ENCODE data around the gene HLA-DMB.

The HLA-DMB gene

DNA sequence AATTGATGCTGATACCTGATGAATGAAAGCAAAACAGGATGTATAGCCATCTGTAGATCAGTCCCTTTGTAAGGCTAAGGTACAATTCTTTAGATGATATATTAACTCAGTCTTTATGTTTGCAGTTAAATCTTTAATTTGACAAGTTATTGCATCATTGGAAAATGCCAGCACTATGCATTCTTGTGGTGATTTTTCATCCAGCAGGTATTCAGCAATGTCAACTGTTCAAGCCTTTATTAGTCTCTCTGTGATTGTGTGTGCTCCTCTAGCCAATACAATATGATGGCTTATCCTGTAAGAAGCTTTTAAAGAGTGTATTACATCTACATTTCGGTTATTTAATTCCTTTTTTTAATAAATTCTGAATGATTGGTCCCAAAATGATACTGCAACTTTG, 34.3 kb downstream of the HLA-DMB start:
- peak; percentile 82 for DNase-seq (ENCODE audit: low read depth)

GRCh38 chr6:32905078-32905477, 35.8 kb downstream of the HLA-DMB start:
- peak; percentile 53 for DNase-seq (ENCODE audit: low read depth)

DNA sequence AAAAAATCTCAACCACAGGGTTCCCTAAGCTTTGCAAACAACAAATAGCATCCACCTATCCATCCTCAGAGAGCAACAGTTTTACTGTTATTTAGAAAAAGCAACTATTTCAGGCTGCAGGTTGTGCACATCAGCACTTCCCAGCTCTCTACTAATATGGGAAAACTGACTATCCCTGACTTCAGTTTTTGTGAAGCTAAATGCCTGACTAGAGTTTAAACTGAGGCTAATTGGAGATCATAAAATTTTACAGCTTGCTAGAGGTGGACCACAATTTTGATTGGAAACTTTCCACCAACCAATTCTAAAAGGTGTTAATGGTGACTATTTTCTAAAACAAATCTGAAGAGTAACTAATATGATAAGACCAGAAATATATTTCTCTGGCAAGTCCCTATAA, 36.9 kb downstream of the HLA-DMB start:
- no peak for DNase-seq (ENCODE audit: low read depth)

DNA sequence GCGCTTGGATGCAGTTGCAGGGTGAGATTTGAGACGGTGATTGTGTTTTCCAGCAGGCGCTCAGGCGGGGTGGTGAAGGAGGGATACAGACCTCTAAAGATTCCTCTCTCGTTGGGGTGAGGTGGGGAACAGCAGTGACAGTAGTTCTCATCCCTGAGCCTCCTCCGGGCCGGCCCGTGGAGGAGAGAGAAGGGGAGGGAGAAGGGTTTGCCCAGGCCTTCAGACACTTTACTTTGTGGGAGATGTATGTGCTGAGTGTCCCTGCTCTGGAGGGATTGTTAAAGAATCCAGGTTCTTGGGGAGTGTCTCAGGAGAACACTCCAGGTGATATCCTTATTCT, 45.9 kb downstream of the HLA-DMB start:
- DNase-seq (ENCODE audit: low read depth): no peak

DNA sequence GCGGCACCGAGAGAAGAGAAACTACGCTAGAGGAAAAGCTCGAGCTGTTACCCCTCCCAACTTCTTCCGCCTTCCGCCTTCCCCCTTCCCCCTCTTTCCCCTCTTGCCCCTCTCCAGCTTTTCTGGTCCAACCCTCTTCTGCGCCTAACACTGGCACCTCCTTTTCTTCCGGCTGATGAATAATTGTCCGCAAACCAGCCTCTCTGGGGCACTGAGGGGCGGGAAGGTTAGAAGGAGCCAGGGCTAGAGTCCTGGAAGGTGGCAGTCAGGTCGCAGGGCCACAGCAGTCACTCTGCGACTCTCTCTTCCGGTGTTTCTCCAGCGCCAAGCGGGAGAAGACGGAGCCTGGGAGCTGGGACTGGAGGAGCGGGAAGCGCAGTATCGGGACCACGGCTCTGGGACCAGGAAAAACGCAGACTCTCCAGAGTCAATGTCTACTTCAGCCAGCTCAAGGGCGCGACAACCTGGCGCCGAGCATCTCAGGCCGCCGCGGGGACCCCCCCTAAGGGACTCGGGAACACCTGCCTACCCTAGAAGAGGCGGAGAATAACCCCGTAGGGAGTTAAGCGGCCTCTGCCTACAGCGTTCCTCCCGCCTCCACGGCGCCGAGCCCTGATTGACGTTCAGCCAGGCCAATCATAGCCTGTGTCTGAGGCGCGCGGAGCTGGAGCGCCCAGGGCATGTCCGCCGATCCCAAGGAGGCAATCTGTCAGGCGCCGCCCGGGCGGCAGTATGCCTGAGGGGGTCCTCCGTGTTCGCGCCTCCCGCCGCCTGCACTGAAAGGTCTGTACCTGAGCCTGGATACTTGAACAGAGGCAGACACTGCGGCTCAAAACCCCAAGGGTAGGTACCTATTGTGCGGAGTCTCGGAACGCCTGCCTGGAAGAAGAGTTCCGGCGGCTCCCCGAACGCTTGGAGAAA, 46.5 kb downstream of the HLA-DMB start:
- DNase-seq (ENCODE audit: low read depth): peak; percentile 87

GRCh38 chr6:32890831-32891230, 50.0 kb downstream of the HLA-DMB start:
- DNase-seq (ENCODE audit: low read depth): no peak

DNA sequence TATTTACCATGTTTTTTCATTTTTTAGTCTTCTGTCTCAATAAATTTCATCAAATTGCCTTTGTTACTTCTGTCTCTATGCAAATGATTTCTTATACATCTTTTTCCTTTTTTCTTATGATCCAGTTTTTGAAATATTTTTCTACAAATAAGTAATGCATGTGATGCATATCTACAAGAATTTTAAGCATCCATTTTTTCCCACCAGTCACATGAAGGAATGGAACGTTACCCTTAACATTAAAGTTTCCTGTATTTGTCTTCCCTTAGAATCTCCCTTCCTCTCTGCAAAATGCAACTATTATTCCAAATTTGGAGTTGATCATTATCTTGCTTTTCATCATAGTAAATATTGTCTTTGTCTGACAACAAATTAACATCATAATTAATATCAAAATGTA, 51.3 kb downstream of the HLA-DMB start:
- peak; percentile 6 for DNase-seq (ENCODE audit: low read depth)

GRCh38 chr6:32888576-32888975, 52.3 kb downstream of the HLA-DMB start:
- no peak for DNase-seq (ENCODE audit: low read depth)

- no peak for DNase-seq (ENCODE audit: low read depth)
These were observed 53.2 kb downstream of the HLA-DMB start for GRCh38 chr6:32887616-32888015.

GRCh38 chr6:32886681-32887383, 54.0 kb downstream of the HLA-DMB start:
- peak; percentile 78 for DNase-seq (ENCODE audit: low read depth)

DNA sequence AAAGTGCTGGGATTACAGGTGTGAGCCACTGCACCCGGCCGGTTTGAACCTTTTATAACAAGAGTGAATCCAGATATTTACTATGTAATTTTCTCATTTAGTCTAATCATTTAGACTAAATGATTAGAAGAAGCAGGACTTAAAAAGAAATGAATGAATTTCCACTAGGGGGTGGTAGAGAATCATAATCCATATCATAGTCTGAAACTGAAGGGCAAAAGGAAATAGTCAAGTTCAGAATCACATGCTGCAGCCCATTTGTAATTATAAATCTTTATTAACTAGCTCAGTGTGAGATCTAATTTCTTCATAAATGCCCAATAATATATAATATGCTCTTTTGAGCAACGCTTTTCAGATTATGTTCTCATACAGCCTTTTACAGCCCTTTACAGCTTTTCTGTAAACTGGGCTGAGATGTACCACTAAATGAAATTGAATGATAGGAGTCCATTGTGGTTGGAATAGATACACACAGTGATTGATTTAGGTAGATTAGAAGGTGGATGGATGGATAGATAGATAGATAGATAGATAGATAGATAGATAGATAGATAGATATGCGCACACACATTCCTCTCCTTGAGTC, 55.0 kb downstream of the HLA-DMB start:
- DNase-seq (ENCODE audit: low read depth): peak; percentile 76

Data from iris pigment epithelial cell (primary cell).